ENCODE measurements around the gene POU4F3. TPM values are rescaled to one million over a fixed set of nuclear protein-coding genes. Genes with fewer than 3 reads are reported as not detected.

POU4F3 gene
- total RNA-seq, 1 donor from 2014 or later = not detected

DNA sequence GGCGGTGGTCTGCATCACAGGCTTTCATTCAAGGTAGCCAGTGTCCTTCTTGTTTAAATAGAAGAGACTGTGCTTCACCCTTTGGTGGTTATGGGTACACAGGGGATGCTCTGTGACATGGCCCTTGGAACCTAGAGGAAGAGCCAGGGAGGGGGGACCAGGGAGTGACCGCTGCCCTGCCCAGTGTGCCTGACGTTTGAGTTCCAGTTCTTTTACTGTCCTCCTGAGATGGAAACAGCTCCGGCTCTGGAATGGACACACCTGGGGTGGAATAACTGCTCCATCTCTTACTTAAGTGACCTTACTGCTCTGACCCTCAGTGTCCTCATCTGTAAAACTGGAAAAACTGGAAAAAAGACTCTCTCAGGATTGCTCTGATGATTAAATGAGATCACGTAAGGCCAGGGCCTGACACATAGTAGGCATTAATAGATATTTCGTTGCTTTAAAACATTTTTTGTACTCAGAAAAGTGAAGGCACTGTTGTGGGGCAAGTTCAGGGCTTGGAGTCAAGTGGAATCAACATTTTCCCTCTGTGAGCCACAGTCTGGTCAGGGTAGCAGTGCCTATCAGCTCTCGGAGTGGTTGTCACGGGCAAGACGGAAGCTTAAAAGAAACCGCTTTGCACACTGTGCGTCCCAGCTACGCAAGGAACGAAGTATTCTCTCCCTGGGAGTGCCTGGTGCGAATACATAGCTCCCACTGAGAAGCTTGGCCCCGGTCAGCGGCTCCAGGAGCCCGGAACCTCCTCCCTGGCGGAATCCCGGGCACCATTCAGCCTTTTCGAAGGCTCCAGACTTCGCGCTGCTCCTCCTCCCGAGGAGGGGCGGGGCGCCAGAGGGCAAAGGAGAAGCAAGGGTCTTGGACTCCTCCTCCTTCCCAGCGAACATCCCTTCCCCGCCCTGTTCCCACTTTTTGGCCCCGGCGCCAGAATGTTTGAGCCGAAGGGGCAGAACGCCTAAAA is 5.8 kb downstream of the POU4F3 start:
- TF ChIP-seq CTCF (IDR thresholded peaks at IDR 0.05; ENCODE audit: borderline replicate concordance) = no peak
- Histone ChIP-seq H3K4me3 (peak overlapping the region; percentile 52), H3K9me3 (replicated peaks) (no peaks in the 10 kb centered on the region), H3K36me3 (no peaks in the 10 kb centered on the region), H3K27ac (replicated peaks) (no peak overlapping the region), H3K4me1 (peaks cover 34% of the 10 kb centered on the region), H3K27me3 (ENCODE audit: low read depth) (peaks cover 99% of the 10 kb centered on the region)
- no peak for DNase-seq
- intact Hi-C loops (cut with micrococcal nuclease) = no loop called here

DNA sequence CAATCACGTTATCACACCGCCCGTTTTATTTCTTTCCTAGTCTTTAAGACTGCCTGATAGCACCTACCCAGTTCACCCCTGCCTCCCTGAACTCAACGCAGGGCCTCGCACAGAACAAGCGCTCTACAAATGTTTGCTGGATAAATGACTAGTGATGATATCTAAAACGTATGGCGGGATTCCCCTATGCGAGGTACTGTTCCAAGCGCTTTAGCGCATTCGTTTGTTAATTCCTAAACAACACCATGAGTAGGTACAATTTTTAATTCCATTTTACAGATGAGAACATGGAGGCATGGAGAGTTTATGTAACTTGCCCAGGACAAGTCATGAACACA is 6.6 kb downstream of the POU4F3 start:
- TF ChIP-seq CTCF (IDR thresholded peaks at IDR 0.05; ENCODE audit: borderline replicate concordance) = no peak
- no peaks in the 10 kb centered on the region for H3K9me3 ChIP-seq (replicated peaks)
- DNase-seq = no peak
- H3K27ac ChIP-seq (replicated peaks) = no peak overlapping the region
- intact Hi-C loops (cut with micrococcal nuclease) = no loop called here
- H3K36me3 ChIP-seq = no peaks in the 10 kb centered on the region
- peak overlapping the region; percentile 52 for H3K4me3 ChIP-seq
- H3K27me3 ChIP-seq (ENCODE audit: low read depth) = peaks cover 99% of the 10 kb centered on the region
- H3K4me1 ChIP-seq = peaks cover 27% of the 10 kb centered on the region

DNA sequence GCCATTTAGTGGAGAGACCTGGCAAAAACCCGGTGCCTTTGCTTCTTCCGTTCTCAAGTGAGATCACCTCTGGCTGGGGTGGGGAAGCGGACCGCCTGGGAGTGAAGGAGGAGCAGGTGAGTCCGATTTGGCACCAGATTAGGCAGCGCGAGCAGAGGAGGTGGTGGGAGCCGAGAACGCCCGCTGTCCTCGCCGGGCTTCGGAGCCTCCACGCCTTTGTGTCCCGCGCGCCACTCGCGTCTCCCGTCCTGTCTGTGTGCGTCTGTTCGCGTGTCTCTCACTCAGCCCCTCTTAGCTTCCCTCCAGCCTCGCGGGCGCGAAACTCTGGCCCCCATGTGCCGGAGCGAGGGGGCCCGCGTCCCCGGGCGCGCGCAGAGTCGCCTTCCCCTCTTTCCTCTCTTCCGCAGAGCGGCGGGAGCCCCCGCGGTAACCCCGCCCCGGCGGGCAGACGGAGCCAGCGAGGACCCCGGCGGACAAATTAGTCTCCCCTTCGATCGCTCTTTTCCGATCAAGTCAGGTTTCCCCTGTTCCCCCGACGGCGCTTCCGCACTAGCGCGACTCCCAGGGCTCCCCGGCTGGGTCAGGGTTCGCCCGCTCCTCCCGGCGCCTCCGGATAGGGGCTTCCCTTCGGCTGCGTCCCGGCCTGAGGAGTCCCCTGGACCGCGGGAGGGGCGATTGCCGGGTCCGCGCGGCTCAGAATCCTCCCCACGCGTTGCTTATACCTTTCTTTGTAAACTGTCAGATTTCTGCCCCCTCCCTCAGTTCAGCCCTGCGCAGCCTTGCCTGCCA is 7.1 kb downstream of the POU4F3 start:
- peaks cover 24% of the 10 kb centered on the region for H3K4me1 ChIP-seq
- intact Hi-C loops (cut with micrococcal nuclease) = no loop called here
- no peak for DNase-seq
- no peaks in the 10 kb centered on the region for H3K9me3 ChIP-seq (replicated peaks)
- no peak overlapping the region for H3K27ac ChIP-seq (replicated peaks)
- peak overlapping the region; percentile 34 for H3K4me3 ChIP-seq
- no peaks in the 10 kb centered on the region for H3K36me3 ChIP-seq
- no peak for TF ChIP-seq CTCF (IDR thresholded peaks at IDR 0.05; ENCODE audit: borderline replicate concordance)
- H3K27me3 ChIP-seq (ENCODE audit: low read depth) = peaks cover 95% of the 10 kb centered on the region

GRCh38 chr5:146357126-146357525 is 18.5 kb downstream of the POU4F3 start:
- Histone ChIP-seq H3K4me1 (no peaks in the 10 kb centered on the region), H3K36me3 (no peaks in the 10 kb centered on the region), H3K27ac (replicated peaks) (no peak overlapping the region), H3K27me3 (ENCODE audit: low read depth) (peaks cover 31% of the 10 kb centered on the region), H3K9me3 (replicated peaks) (no peaks in the 10 kb centered on the region), H3K4me3 (no peak overlapping the region)
- DNase-seq = no peak
- intact Hi-C loops (cut with micrococcal nuclease) = no loop called here
- TF ChIP-seq CTCF (IDR thresholded peaks at IDR 0.05; ENCODE audit: borderline replicate concordance) = no peak

- intact Hi-C loops (cut with micrococcal nuclease) = no loop called here
- peaks cover 23% of the 10 kb centered on the region for H3K27me3 ChIP-seq (ENCODE audit: low read depth)
- DNase-seq = no peak
- H3K36me3 ChIP-seq = no peaks in the 10 kb centered on the region
- peaks cover 10% of the 10 kb centered on the region for H3K4me1 ChIP-seq
- TF ChIP-seq CTCF (IDR thresholded peaks at IDR 0.05; ENCODE audit: borderline replicate concordance) = no peak
- H3K4me3 ChIP-seq = no peak overlapping the region
- H3K27ac ChIP-seq (replicated peaks) = no peak overlapping the region
- H3K9me3 ChIP-seq (replicated peaks) = no peaks in the 10 kb centered on the region
Measured at GRCh38 chr5:146359836-146360235, 21.2 kb downstream of the POU4F3 start.
